ENCODE data around the gene KRT74. TPM values are rescaled to one million over a fixed set of nuclear protein-coding genes. Genes with fewer than 3 reads are reported as not detected.

The KRT74 gene
- total RNA-seq, 4 donors from 2014 or later: not detected

DNA sequence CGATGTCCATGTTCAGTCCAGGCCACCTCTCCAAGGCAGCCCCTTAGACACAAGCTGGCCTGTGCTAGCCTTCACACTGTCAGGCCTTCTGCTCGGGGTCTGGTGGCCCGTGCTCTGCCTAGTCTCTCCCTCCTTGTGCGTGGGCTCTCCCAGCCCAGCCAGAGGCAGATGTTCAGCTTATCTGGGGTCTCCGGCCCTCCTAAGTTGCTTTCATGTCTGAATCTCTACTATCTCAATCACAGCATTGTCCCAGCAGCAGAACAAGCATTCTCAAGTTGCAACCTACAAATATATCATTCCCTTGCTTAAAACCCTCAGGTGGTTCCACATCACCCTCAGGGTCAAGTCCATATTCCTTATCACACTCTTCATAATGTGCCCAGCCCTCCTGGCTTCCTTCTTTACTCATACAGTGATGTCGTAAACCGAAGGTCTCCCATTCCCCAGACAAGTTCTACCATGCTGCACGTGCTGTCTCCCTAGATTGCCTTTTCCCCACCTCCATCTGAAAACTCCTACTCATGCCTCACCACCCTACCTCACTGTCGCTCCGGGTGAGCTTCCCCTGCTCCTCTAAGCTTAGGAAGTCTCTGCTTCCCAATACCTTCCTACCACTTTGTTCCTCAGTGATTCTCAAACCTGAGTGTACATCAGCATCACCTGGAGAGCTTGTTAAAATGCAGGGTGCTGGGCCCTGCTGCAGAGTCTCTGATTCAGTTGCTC lies 43.2 kb upstream of the KRT74 start:
- Histone ChIP-seq H3K4me1 (no peaks in the 10 kb centered on the region), H3K27ac (no peak overlapping the region), H3K27me3 (no peaks in the 10 kb centered on the region), H3K36me3 (no peaks in the 10 kb centered on the region), H3K9me3 (no peaks in the 10 kb centered on the region), H3K4me3 (no peak overlapping the region)
- TF ChIP-seq POLR2A (IDR thresholded peaks at IDR 0.05) (no peak), EP300 (IDR thresholded peaks at IDR 0.05) (no peak)
- TF ChIP-seq, protein P1, sequence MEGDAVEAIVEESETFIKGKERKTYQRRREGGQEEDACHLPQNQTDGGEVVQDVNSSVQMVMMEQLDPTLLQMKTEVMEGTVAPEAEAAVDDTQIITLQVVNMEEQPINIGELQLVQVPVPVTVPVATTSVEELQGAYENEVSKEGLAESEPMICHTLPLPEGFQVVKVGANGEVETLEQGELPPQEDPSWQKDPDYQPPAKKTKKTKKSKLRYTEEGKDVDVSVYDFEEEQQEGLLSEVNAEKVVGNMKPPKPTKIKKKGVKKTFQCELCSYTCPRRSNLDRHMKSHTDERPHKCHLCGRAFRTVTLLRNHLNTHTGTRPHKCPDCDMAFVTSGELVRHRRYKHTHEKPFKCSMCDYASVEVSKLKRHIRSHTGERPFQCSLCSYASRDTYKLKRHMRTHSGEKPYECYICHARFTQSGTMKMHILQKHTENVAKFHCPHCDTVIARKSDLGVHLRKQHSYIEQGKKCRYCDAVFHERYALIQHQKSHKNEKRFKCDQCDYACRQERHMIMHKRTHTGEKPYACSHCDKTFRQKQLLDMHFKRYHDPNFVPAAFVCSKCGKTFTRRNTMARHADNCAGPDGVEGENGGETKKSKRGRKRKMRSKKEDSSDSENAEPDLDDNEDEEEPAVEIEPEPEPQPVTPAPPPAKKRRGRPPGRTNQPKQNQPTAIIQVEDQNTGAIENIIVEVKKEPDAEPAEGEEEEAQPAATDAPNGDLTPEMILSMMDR (IDR thresholded peaks at IDR 0.05): no peak
- no peak for DNase-seq (ENCODE audit: low spot score in 2 of 2)
- WGBS, 2 donors: 84 to 89% methylated on average over 10 of the region's 10 CpGs

DNA sequence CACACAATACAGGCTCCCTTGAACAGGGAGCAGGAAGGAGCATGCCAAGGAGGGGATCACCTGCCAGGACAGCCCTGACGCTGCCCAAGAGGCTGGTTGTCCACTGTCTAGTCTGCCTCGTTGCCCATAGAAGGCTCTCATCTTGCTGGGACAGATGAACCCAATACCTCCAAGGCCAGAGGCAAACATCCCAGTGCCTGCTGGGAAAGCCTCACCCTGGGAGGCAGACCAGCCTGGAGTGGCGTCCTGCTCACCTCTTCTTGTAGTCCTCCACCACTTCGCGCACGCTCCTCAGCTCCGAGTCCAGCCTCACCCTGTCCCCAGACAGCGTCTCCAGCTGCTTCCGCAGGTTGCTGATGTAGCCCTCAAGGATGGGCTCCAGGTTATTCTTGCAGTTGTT lies 42.3 kb upstream of the KRT74 start:
- TF ChIP-seq EP300 (IDR thresholded peaks at IDR 0.05) (no peak), POLR2A (IDR thresholded peaks at IDR 0.05) (no peak)
- TF ChIP-seq, protein P1 (IDR thresholded peaks at IDR 0.05): no peak
- H3K27ac ChIP-seq: no peak overlapping the region
- H3K9me3 ChIP-seq: no peaks in the 10 kb centered on the region
- 86 to 88% methylated on average over 9 of the region's 9 CpGs for WGBS, 2 donors
- no peak overlapping the region for H3K4me3 ChIP-seq
- H3K36me3 ChIP-seq: no peaks in the 10 kb centered on the region
- no peaks in the 10 kb centered on the region for H3K4me1 ChIP-seq
- DNase-seq (ENCODE audit: low spot score in 2 of 2): no peak
- H3K27me3 ChIP-seq: peaks cover 0 to under 1% of the 10 kb centered on the region in 2 donors

DNA sequence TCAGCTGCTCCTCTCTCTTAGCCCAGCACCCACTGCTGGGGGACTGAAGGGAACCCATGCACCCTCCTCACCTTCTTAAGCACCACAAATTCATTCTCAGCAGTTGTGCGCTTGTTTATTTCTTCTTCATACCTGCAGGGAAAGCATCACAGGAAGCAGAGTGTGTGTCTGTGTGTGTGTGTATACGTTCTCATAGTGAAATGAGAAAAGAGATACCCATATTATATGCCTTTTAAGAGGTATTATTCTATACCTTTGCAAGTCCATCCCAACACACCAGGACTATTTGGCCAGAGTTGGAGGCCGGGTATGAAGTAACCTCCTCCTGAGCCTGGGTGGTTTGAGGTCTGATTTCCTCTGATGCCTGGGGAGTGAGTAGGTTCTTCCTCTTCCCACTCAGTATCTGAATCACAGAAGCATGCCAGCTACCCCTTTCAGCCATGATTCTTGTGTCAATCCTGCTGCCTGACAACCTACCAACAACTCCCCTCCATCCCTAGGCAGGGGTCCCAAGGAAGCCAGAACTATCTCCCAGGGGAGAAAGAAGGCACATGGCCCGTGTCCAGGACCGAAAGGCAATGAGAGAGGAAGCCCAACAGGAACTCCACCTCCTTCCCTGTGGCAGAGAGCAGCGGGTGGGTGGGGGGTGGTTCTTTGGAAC lies 41.7 kb upstream of the KRT74 start:
- no peak for DNase-seq (ENCODE audit: low spot score in 2 of 2)
- H3K4me1 ChIP-seq: no peaks in the 10 kb centered on the region
- H3K4me3 ChIP-seq: no peak overlapping the region
- H3K27me3 ChIP-seq: peaks cover 0 to 6% of the 10 kb centered on the region in 2 donors
- TF ChIP-seq POLR2A (IDR thresholded peaks at IDR 0.05): no peak
- TF ChIP-seq, protein P1 (IDR thresholded peaks at IDR 0.05): no peak
- TF ChIP-seq EP300 (IDR thresholded peaks at IDR 0.05): no peak
- H3K36me3 ChIP-seq: no peaks in the 10 kb centered on the region
- H3K9me3 ChIP-seq: no peaks in the 10 kb centered on the region
- H3K27ac ChIP-seq: no peak overlapping the region
- 52 to 62% methylated on average over 6 of the region's 6 CpGs for WGBS, 2 donors

DNA sequence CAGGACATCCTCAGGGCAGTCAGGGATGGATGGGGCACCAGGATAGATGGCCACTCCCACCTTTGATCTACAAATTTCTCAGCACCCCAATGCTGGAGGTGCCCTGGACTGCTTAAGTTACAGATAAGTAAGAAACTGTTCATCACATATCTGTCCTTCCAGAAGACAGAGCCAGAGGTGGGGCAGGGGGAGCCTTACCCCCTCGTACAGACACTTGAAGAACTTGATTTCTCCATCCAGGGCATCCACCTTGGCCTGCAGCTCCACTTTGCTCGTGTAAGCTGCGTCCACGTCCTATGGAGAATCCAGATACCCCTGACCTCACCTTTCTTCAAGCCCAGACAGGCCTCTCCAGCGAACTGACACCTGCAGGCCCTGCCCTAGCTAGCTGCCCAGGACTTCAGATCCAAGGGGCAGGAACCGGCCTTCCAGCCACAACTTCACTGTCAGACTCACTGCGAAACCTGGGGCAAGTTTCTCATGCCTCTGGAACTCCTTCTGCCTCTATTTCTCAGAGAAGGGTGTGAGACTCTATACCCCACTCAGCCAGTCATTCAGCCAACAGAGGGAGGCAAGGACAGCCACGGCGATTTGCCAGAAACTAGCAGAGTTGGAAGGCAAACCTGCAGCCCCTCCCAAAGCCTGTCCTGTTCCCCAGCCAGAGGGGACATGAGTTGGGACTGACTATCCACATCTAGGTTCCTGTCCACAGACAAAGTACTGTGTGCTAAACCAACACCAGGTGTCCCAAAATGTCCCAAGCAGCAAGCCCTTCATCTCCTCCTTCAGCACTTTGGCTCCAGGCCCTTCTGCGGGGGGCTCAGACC lies 41.0 kb upstream of the KRT74 start:
- Histone ChIP-seq H3K27ac (no peak overlapping the region), H3K4me1 (no peaks in the 10 kb centered on the region), H3K27me3 (peaks cover 0 to 13% of the 10 kb centered on the region in 2 donors), H3K4me3 (no peak overlapping the region), H3K9me3 (no peaks in the 10 kb centered on the region), H3K36me3 (no peaks in the 10 kb centered on the region)
- no peak for TF ChIP-seq POLR2A (IDR thresholded peaks at IDR 0.05)
- TF ChIP-seq EP300 (IDR thresholded peaks at IDR 0.05): no peak
- TF ChIP-seq, protein P1 (IDR thresholded peaks at IDR 0.05): no peak
- WGBS, 2 donors: 87 to 89% methylated on average over 10 of the region's 10 CpGs
- DNase-seq (ENCODE audit: low spot score in 2 of 2): no peak
